ENCODE data around the gene FIP1L1. TPM values are rescaled to one million over a fixed set of nuclear protein-coding genes. Genes with fewer than 3 reads are reported as not detected.

The FIP1L1 gene
- total RNA-seq, 5 donors from 2014 or later (not counting 1 experiment from before 2014, with no cell fraction given) = 63.6 to 72.3 (median 69.7) TPM

GRCh38 chr4:53365121-53365485 is 12.3 kb upstream of the FIP1L1 start:
- CTCF ChIA-PET = interaction anchor here in 1 of 2 donors (0.6 to 1.3 kb wide), 2 partner anchors 15 to 707 kb away, joined by 3 read pairs; no protein-coding TSS in a partner anchor
- peak overlapping the region; percentile 80 for H3K27ac ChIP-seq (ENCODE audit: low read length)
- Mint-ChIP-seq H3K4me3 (peak overlapping the region; percentile 95 to 97 (median 96)), H3K4me1 (peaks cover 60 to 62% (median 62%) of the 10 kb centered on the region in 3 donors), H3K27ac (peak overlapping the region; percentile 94 to 99), H3K9me3 (no peaks in the 10 kb centered on the region), H3K36me3 (peaks cover 3% of the 10 kb centered on the region), H3K27me3 (peaks cover 5 to 8% of the 10 kb centered on the region in 2 donors)
- POLR2A ChIA-PET = interaction anchor here (0.6 to 1.2 kb wide), 2 partner anchors 10 to 14 kb away, joined by 3 to 4 read pairs; no protein-coding TSS in a partner anchor
- H3K4me1 ChIP-seq (ENCODE audit: control insufficient read depth in 1 of 2, extremely low read depth in 1 of 2, insufficient read depth in 2 of 2, low read length in 2 of 2) = peaks cover 24 to 34% of the 10 kb centered on the region in 2 experiments
- H3K36me3 ChIP-seq (ENCODE audit: control insufficient read depth in 2 of 2, extremely low read depth in 1 of 2, insufficient read depth in 1 of 2, low read length in 1 of 2) = no peaks in the 10 kb centered on the region
- 0% methylated on average over 4 of the region's 8 CpGs for WGBS (ENCODE audit: insufficient coverage)
- no peaks in the 10 kb centered on the region for H3K9me3 ChIP-seq
- ATAC-seq (replicated peaks in 1 of 4) (peak in 2 of 4 experiments; percentile 2 to 3), DNase-seq (peak in 1 of 35 experiments; percentile 26)
- peak overlapping the region; percentile 88 to 99 for H3K4me3 ChIP-seq (ENCODE audit: control insufficient read depth in 1 of 2, extremely low read depth in 1 of 2, low read length in 1 of 2)
- no peaks in the 10 kb centered on the region for H3K27me3 ChIP-seq (replicated peaks in 1 of 2; ENCODE audit: control insufficient read depth in 2 of 2, extremely low read depth in 1 of 2, insufficient read depth in 2 of 2, low read length in 1 of 2)

GRCh38 chr4:53365486-53366300 is 11.7 kb upstream of the FIP1L1 start, which contains the start of gene SCFD2:
Gene SCFD2, minus strand, starts transcription at chr4:53366061.
- Histone ChIP-seq H3K4me1 (ENCODE audit: control insufficient read depth in 1 of 2, extremely low read depth in 1 of 2, insufficient read depth in 2 of 2, low read length in 2 of 2) (peaks cover 24 to 34% of the 10 kb centered on the region in 2 experiments), H3K27me3 (replicated peaks in 1 of 2; ENCODE audit: control insufficient read depth in 2 of 2, extremely low read depth in 1 of 2, insufficient read depth in 2 of 2, low read length in 1 of 2) (peaks cover 0 to 5% of the 10 kb centered on the region in 2 experiments), H3K27ac (ENCODE audit: low read length) (peak within 1 kb of the TSS; percentile 80), H3K4me3 (ENCODE audit: control insufficient read depth in 1 of 2, extremely low read depth in 1 of 2, low read length in 1 of 2) (peak within 1 kb of the TSS; percentile 88 to 99), H3K36me3 (ENCODE audit: control insufficient read depth in 2 of 2, extremely low read depth in 1 of 2, insufficient read depth in 1 of 2, low read length in 1 of 2) (no peaks in the 10 kb centered on the region), H3K9me3 (no peaks in the 10 kb centered on the region)
- Mint-ChIP-seq H3K4me1 (peaks cover 54 to 57% (median 56%) of the 10 kb centered on the region in 3 donors), H3K9me3 (no peaks in the 10 kb centered on the region), H3K27ac (peak within 1 kb of the TSS; percentile 94 to 99), H3K27me3 (peaks cover 5 to 9% of the 10 kb centered on the region in 2 donors), H3K36me3 (peaks cover 3% of the 10 kb centered on the region), H3K4me3 (peak within 1 kb of the TSS; percentile 95 to 97 (median 96))
- WGBS (ENCODE audit: insufficient coverage) = under 1% methylated on average over 50 of the region's 51 CpGs
- ChIA-PET POLR2A (interaction anchor here (0.6 to 1.2 kb wide), 4 partner anchors 9 to 16 kb away, joined by 3 to 4 read pairs (median 3); partner anchors contain the start of gene FIP1L1 (in 1 of the 2)), CTCF (interaction anchor here in 1 of 2 donors (0.6 to 1.3 kb wide), 5 partner anchors 11 to 708 kb away, joined by 3 to 4 read pairs (median 3); no protein-coding TSS in a partner anchor)
- ATAC-seq (replicated peaks in 1 of 4) (peak; percentile 96 to 98 (median 98)), DNase-seq (peak; percentile 91 to 98 (median 94))

- ATAC-seq (replicated peaks in 1 of 4) (peak; percentile 13 to 29 (median 22)), DNase-seq (no peak)
- POLR2A ChIA-PET = interaction anchor here in 1 of 2 donors (0.7 kb wide), 2 partner anchors 11 to 15 kb away, joined by 3 read pairs; partner anchors contain the start of gene FIP1L1
- peak overlapping the region; percentile 94 to 99 for H3K27ac Mint-ChIP-seq
- WGBS (ENCODE audit: insufficient coverage) = 17% methylated on average over 3 of the region's 8 CpGs
- peaks cover 11 to 15% of the 10 kb centered on the region in 2 donors for H3K27me3 Mint-ChIP-seq
- CTCF ChIA-PET = interaction anchor here in 1 of 2 donors (0.7 to 1.3 kb wide), 3 partner anchors 10 to 52 kb away, joined by 3 to 4 read pairs (median 3); no protein-coding TSS in a partner anchor
- Histone ChIP-seq H3K4me1 (ENCODE audit: control insufficient read depth in 1 of 2, extremely low read depth in 1 of 2, insufficient read depth in 2 of 2, low read length in 2 of 2) (peaks cover 24 to 31% of the 10 kb centered on the region in 2 experiments), H3K9me3 (no peaks in the 10 kb centered on the region), H3K36me3 (ENCODE audit: control insufficient read depth in 2 of 2, extremely low read depth in 1 of 2, insufficient read depth in 1 of 2, low read length in 1 of 2) (no peaks in the 10 kb centered on the region), H3K27ac (ENCODE audit: low read length) (peak overlapping the region; percentile 80), H3K27me3 (replicated peaks in 1 of 2; ENCODE audit: control insufficient read depth in 2 of 2, extremely low read depth in 1 of 2, insufficient read depth in 2 of 2, low read length in 1 of 2) (peaks cover 0 to 7% of the 10 kb centered on the region in 2 experiments), H3K4me3 (ENCODE audit: control insufficient read depth in 1 of 2, extremely low read depth in 1 of 2, low read length in 1 of 2) (peak overlapping the region; percentile 88 to 99)
- peak overlapping the region; percentile 95 to 97 (median 96) for H3K4me3 Mint-ChIP-seq
- peaks cover 48 to 51% (median 50%) of the 10 kb centered on the region in 3 donors for H3K4me1 Mint-ChIP-seq
- peaks cover 3% of the 10 kb centered on the region for H3K36me3 Mint-ChIP-seq
- H3K9me3 Mint-ChIP-seq = no peaks in the 10 kb centered on the region
Measured at GRCh38 chr4:53366301-53366716, 11.1 kb upstream of the FIP1L1 start.

GRCh38 chr4:53367721-53368120 is 9.7 kb upstream of the FIP1L1 start:
- WGBS (ENCODE audit: insufficient coverage) = 48% methylated on average over 2 of the region's 2 CpGs
- no peak overlapping the region for H3K4me3 ChIP-seq (ENCODE audit: control insufficient read depth in 1 of 2, extremely low read depth in 1 of 2, low read length in 1 of 2)
- peaks cover 0 to 7% of the 10 kb centered on the region in 2 experiments for H3K27me3 ChIP-seq (replicated peaks in 1 of 2; ENCODE audit: control insufficient read depth in 2 of 2, extremely low read depth in 1 of 2, insufficient read depth in 2 of 2, low read length in 1 of 2)
- H3K9me3 ChIP-seq = no peaks in the 10 kb centered on the region
- Mint-ChIP-seq H3K36me3 (peaks cover 7% of the 10 kb centered on the region), H3K4me1 (peaks cover 36 to 39% (median 36%) of the 10 kb centered on the region in 3 donors), H3K4me3 (peak overlapping the region in 1 of 3 donors; percentile 97), H3K9me3 (no peaks in the 10 kb centered on the region), H3K27ac (no peak overlapping the region), H3K27me3 (peaks cover 21 to 26% of the 10 kb centered on the region in 2 donors)
- ChIA-PET CTCF (interaction anchor here in 1 of 2 donors (0.6 kb wide), 1 partner anchor 703 kb away, joined by 3 read pairs; no protein-coding TSS in a partner anchor), POLR2A (no interaction called here)
- no peaks in the 10 kb centered on the region for H3K36me3 ChIP-seq (ENCODE audit: control insufficient read depth in 2 of 2, extremely low read depth in 1 of 2, insufficient read depth in 1 of 2, low read length in 1 of 2)
- no peak overlapping the region for H3K27ac ChIP-seq (ENCODE audit: low read length)
- ATAC-seq (replicated peaks in 1 of 4) = no peak
- no peak for DNase-seq
- peaks cover 21 to 23% of the 10 kb centered on the region in 2 experiments for H3K4me1 ChIP-seq (ENCODE audit: control insufficient read depth in 1 of 2, extremely low read depth in 1 of 2, insufficient read depth in 2 of 2, low read length in 2 of 2)

GRCh38 chr4:53371049-53371448 is 6.4 kb upstream of the FIP1L1 start:
- H3K27me3 ChIP-seq (replicated peaks in 1 of 2; ENCODE audit: control insufficient read depth in 2 of 2, extremely low read depth in 1 of 2, insufficient read depth in 2 of 2, low read length in 1 of 2) = peaks cover 0 to 11% of the 10 kb centered on the region in 2 experiments
- ChIA-PET CTCF (no interaction called here), POLR2A (no interaction called here)
- no peak overlapping the region for H3K27ac ChIP-seq (ENCODE audit: low read length)
- Mint-ChIP-seq H3K27ac (no peak overlapping the region), H3K36me3 (peaks cover 7% of the 10 kb centered on the region), H3K4me3 (no peak overlapping the region), H3K9me3 (no peaks in the 10 kb centered on the region), H3K4me1 (peaks cover 10 to 14% (median 10%) of the 10 kb centered on the region in 3 donors), H3K27me3 (peaks cover 21 to 30% of the 10 kb centered on the region in 2 donors)
- H3K9me3 ChIP-seq = no peaks in the 10 kb centered on the region
- H3K4me3 ChIP-seq (ENCODE audit: control insufficient read depth in 1 of 2, extremely low read depth in 1 of 2, low read length in 1 of 2) = no peak overlapping the region
- DNase-seq (no peak), ATAC-seq (replicated peaks in 1 of 4) (no peak)
- WGBS (ENCODE audit: insufficient coverage) = 93% methylated on average over 2 of the region's 3 CpGs
- H3K4me1 ChIP-seq (ENCODE audit: control insufficient read depth in 1 of 2, extremely low read depth in 1 of 2, insufficient read depth in 2 of 2, low read length in 2 of 2) = peaks cover 3 to 5% of the 10 kb centered on the region in 2 experiments
- H3K36me3 ChIP-seq (ENCODE audit: control insufficient read depth in 2 of 2, extremely low read depth in 1 of 2, insufficient read depth in 1 of 2, low read length in 1 of 2) = no peaks in the 10 kb centered on the region

All from T-cell (primary cell).